ENCODE results near the gene EFNA5. TPM values are rescaled to one million over a fixed set of nuclear protein-coding genes. Genes with fewer than 3 reads are reported as not detected.

The EFNA5 gene
- total RNA-seq, 1 donor from 2014 or later = 2.2 TPM

DNA sequence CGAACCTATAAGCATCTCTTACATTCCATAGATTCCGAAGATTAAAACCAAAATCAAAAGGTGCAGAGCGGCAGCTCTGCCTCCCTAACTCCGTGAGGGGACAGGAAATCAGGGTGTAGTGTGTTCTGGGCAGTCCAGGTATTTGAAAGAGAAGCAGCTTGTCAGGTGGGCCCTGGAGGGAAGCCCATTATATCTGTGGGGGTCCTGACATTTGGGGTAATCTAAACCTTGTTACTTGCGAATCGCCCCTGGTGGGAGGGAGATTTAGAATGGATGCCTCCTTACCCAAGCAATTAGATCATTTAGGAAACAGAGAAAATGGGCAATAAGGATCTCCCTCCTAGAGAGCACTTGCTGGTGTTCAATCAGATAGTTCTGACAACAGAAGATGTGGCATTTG lies 126.9 kb downstream of the EFNA5 start:
- DNase-seq (ENCODE audit: low spot score in 2 of 2) = no peak
- Histone ChIP-seq H3K4me1 (peaks cover 0 to 24% of the 10 kb centered on the region in 2 donors), H3K4me3 (no peak overlapping the region), H3K27me3 (no peaks in the 10 kb centered on the region), H3K27ac (peak overlapping the region in 1 of 2 donors; percentile 54), H3K36me3 (no peaks in the 10 kb centered on the region), H3K9me3 (no peaks in the 10 kb centered on the region)
- TF ChIP-seq, protein P1, sequence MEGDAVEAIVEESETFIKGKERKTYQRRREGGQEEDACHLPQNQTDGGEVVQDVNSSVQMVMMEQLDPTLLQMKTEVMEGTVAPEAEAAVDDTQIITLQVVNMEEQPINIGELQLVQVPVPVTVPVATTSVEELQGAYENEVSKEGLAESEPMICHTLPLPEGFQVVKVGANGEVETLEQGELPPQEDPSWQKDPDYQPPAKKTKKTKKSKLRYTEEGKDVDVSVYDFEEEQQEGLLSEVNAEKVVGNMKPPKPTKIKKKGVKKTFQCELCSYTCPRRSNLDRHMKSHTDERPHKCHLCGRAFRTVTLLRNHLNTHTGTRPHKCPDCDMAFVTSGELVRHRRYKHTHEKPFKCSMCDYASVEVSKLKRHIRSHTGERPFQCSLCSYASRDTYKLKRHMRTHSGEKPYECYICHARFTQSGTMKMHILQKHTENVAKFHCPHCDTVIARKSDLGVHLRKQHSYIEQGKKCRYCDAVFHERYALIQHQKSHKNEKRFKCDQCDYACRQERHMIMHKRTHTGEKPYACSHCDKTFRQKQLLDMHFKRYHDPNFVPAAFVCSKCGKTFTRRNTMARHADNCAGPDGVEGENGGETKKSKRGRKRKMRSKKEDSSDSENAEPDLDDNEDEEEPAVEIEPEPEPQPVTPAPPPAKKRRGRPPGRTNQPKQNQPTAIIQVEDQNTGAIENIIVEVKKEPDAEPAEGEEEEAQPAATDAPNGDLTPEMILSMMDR (IDR thresholded peaks at IDR 0.05) = no peak
- intact Hi-C loops (cut with DNase I) = loop anchor here (5.0 to 10.0 kb wide), 3 partner anchors 62 to 329 kb away; no protein-coding TSS in a partner anchor

DNA sequence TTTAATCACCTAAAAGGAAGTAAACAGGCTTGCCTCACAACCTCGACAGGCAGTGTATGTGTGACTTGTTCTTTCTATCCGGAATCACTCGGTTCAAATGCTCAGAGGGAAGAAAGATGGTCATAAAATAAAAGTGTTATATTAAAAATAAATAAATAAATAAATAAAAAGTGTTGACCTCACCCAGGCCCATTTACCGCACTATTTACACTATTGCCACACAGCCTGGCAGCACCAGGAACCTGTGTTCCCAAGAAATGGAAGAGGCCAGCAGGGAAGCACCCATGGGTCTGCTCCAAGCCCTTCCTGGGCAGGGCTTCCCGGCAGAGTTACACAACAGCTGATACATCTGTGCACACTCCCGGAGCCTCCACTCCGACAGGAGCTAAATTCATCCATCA lies 127.9 kb downstream of the EFNA5 start:
- Histone ChIP-seq H3K4me3 (peak overlapping the region; percentile 3 to 49), H3K27ac (peak overlapping the region; percentile 54 to 62), H3K36me3 (no peaks in the 10 kb centered on the region), H3K4me1 (peaks cover 0 to 24% of the 10 kb centered on the region in 2 donors), H3K27me3 (no peaks in the 10 kb centered on the region), H3K9me3 (no peaks in the 10 kb centered on the region)
- intact Hi-C loops (cut with DNase I) = loop anchor here (1.0 to 10.0 kb wide), 4 partner anchors 61 to 328 kb away; no protein-coding TSS in a partner anchor
- peak; percentile 18 to 89 for DNase-seq (ENCODE audit: low spot score in 2 of 2)
- TF ChIP-seq, protein P1 (IDR thresholded peaks at IDR 0.05) = no peak

DNA sequence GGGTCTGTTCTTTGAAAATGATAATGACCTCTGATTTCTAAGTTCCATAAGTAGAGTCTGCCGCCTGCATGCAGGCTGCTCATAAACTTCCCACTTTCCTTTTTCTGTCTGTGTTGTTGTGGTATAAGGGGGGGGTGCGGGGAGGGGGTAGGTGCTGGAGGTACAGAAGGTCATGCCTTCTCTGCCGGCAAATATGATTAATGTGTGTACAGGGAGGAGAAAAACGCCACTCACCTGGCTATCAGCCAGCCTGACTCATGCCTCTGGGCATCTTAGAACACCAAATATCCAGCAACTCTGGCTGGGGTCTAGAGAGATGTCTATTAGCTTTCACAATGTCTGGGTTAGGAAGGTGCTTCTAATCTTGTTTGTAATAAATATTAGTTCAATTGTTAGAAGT lies 128.3 kb downstream of the EFNA5 start:
- peak overlapping the region; percentile 3 to 49 for H3K4me3 ChIP-seq
- H3K27me3 ChIP-seq = no peaks in the 10 kb centered on the region
- no peaks in the 10 kb centered on the region for H3K9me3 ChIP-seq
- peak overlapping the region; percentile 54 to 62 for H3K27ac ChIP-seq
- intact Hi-C loops (cut with DNase I) = loop anchor here (1.0 to 10.0 kb wide), 4 partner anchors 60 to 328 kb away; no protein-coding TSS in a partner anchor
- no peaks in the 10 kb centered on the region for H3K36me3 ChIP-seq
- TF ChIP-seq, protein P1 (IDR thresholded peaks at IDR 0.05) = no peak
- peaks cover 0 to 24% of the 10 kb centered on the region in 2 donors for H3K4me1 ChIP-seq
- peak; percentile 47 to 95 for DNase-seq (ENCODE audit: low spot score in 2 of 2)

DNA sequence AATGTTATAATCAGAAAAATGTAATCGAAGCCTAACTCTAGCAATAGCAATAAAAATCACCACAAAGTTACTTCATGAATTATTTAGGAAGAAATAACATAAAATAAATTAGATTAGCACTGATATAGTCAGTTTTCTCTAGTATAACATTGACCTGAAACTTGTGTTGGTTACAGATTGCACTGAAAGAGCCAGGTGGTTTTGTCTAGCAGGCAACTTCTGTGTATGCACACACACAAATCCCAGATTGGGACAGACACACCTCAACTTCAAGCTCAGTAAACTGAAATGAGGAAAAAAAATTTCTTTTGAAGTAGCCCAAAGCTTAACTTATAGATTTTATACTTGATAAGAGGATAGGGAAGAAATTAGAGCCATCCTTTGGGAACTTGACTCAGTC lies 129.3 kb downstream of the EFNA5 start:
- no peak overlapping the region for H3K27ac ChIP-seq
- TF ChIP-seq, protein P1 (IDR thresholded peaks at IDR 0.05) = no peak
- intact Hi-C loops (cut with DNase I) = loop anchor here (5.0 to 10.0 kb wide), 3 partner anchors 59 to 327 kb away; no protein-coding TSS in a partner anchor
- H3K27me3 ChIP-seq = no peaks in the 10 kb centered on the region
- H3K4me1 ChIP-seq = peaks cover 0 to 24% of the 10 kb centered on the region in 2 donors
- no peaks in the 10 kb centered on the region for H3K9me3 ChIP-seq
- H3K36me3 ChIP-seq = no peaks in the 10 kb centered on the region
- no peak overlapping the region for H3K4me3 ChIP-seq
- no peak for DNase-seq (ENCODE audit: low spot score in 2 of 2)

DNA sequence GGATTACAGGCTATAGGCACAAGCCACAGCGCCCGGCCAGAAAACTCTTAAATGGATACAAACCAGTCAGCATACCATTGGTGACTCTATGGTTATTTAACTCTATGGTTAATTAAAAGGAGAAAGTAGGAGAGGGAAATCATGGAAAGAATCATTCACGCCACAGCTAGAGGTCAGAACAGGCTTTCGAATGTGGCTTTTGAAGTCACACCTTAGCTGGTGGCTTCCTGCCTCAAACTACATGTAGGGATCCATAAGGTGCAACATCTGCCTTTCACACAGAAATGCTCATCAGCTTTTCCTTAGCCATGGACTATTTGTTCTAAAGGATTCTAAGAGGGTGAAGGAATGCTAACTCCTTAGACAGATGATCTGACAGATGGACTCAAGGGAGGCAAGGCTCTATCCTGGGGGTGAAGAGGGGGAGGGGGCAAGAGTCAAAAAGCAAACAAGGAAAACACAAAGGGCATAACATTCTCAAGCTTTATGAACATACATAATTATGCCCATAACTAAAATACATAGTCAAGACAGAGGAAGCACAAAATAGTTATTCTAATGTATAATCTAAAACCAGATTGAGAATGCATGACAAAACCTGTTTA lies 130.9 kb downstream of the EFNA5 start:
- no peak overlapping the region for H3K4me3 ChIP-seq
- no peaks in the 10 kb centered on the region for H3K36me3 ChIP-seq
- no peaks in the 10 kb centered on the region for H3K9me3 ChIP-seq
- H3K4me1 ChIP-seq = peaks cover 0 to 24% of the 10 kb centered on the region in 2 donors
- H3K27me3 ChIP-seq = no peaks in the 10 kb centered on the region
- intact Hi-C loops (cut with DNase I) = loop anchor here (5.0 to 10.0 kb wide), 3 partner anchors 58 to 325 kb away; no protein-coding TSS in a partner anchor
- no peak overlapping the region for H3K27ac ChIP-seq
- DNase-seq (ENCODE audit: low spot score in 2 of 2) = no peak
- TF ChIP-seq, protein P1 (IDR thresholded peaks at IDR 0.05) = no peak
